Ureter (tissue), 1 donor: ENCODE data around the gene CIC. TPM values are rescaled to one million over a fixed set of nuclear protein-coding genes. Genes with fewer than 3 reads are reported as not detected.

ENCODE experiments used
- DNase-seq: peaks from one replicate; pipeline ENCODE4 v3.0.0-alpha.2; 2020; ENCODE audit warnings: low spot score
- total RNA-seq: library from RNA; stranded (reverse); gene quantifications from one replicate; pipeline ENCODE4 v1.2.4, GENCODE V29; 2023
- donor health status: DM: yes; HTN: yes; CAD: no.

The CIC gene
- total RNA-seq, 1 donor from 2014 or later: 83.4 TPM

DNA sequence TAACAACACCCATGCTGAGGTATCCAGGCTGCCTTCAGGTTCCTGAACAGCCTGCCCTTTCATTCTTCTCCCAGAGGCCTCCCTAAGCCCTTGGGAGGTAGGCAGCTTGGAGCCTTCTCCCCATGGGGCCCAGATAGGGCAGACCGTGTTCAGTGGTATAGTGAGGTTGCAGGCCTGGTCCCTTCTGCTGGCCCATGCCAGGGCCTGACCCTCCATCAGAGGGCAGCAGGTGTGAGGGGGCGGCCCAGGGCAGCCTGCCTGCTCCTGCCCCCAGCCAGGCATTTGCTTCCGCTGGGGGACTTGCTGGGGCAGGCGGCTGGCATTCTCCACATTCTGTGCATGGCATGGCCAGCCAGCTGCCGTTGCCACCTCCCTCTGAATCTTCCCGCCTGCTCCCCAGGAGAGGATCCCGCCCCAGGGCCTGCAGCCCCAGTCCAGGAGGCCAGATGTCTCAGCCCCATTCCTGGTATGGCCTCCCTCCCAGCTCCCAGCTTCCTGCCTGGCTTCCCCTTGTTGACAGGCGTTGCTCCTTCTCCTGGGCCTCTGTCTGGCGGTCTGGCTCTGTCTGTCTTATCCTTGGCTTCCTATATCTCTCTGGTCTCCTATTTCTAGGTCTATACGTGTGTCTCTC is 8.9 kb downstream of the CIC start:
- peak; percentile 52 for DNase-seq

DNA sequence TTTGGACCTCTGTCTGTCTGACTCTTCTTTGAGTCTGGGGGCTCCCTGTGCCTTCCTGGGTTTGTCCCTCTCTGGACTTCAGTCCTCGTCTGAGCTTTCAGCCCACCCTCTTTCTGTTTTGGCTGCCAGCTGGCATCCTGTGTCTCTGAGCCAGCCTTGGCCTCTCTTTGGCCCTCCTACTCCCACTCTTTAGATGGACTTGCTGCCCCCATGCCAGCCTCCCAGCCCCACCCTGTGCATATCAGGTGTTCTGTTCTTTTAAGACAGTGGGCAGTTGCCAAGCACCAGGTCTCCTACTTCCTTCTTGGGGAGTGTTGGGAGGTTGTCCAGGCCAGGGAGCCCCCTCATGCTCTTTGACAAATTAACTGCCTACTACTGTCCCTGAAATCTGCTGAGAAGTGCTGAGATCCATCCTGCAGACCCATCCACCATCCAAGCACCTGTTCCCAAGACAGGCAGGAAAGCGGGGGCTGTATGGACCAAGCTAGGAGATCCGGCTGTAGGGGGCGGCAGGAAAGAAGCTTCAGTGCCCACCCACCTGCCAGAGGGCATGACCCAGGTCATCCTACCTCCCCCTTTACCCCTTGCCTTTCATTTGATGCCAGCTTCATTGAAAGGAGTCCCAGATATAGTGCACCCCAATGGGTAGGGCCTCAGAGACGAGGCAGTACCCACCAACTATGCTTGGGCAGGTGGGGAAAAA is 9.6 kb downstream of the CIC start:
- peak; percentile 44 for DNase-seq

DNA sequence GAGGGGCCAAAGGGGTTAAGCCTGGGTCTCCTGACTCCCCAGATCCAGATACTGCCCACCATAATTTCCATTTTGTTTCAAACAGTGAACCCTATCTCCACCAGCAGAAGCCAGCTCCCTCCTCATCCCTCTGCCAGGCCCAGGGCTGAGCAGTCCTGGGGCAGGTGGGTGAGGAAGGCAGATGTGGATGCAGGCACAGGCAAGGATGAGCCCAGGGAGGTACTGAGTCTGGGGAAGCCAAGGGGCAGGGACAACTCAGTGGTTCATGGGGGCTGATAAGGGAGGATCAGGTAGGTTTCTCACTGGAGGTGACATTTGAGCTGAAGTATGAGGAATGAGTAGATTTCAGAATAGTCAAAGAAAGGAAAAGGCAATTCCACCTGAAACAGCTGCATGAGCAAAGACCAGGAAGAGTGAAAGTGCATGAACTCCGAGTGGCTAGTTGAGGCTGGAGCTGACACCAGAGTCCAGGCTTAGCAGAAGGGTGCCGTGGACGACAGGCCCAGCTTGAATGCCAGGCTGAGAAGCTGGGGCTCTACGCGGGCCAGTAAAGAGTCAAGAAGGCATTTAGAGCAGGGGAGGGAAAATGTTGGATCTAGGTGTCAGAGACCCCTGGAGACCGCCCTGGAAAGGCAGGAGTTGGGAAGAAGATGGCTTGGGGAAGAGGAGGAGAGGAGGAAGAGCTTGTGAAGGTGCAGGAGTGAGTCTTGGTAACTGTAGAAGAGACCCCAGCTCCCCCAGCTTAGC is 10.3 kb downstream of the CIC start:
- peak; percentile 44 for DNase-seq

DNA sequence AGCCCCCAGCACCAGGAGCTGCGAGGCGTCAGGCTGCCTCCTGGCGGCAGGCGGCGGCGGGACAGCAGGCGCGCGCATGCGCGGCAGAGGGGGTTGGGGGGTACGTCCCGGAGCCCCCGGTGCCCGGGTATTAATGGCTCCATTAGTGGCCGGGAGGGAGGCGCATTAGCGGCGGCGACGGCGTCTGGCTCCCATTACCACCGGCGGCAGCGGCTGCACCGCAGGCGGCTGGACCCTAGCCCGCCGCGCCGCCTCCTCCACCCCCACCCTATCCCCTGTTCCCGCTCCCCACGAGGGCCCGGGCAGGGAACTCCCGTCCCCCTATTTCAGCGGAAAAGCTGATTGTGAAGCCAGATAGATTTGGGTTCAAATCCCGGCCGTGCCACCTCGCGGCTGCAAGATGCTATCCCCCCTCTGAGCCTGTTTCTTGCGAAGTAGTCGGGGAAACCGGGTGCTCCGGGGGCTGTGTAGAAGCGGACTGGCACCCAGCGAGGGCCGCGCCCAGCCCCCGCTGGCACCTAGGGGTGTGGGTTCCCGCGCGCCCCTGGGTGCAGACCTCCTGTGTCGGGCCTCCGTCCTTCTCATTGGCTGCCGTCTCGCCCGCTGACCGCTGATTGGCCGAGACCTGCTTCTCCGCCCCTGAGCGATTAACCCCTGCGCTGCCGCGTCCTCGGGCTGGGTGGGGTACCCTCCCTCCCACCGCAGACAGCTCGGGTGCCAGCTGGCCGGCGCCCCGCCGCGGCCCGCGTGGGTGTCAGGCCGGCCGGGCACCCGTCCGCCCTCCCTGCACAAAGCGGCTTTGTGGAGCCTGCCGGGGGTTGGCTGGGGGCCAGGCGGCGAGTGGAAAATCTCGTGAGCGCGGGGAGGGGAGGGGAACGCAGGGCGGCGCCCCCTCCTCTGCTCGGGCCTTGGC is 11.1 kb downstream of the CIC start:
- DNase-seq: peak; percentile 94

DNA sequence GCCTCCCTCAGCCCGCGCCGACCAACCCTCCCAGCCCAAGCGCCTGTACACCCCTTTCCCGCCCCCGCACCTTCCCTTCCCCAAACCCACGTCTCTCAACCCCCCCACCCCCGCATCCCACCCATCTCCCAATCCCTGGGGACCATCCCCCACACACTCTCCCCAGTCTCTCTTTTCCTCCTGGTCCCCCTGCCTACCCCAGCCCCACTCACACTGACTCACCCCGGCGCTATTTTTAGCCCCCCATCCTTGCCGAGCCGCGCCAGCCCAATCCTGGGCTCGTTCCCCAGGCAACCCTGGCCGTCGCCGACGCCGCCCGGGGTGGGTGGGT is 11.7 kb downstream of the CIC start:
- no peak for DNase-seq

DNA sequence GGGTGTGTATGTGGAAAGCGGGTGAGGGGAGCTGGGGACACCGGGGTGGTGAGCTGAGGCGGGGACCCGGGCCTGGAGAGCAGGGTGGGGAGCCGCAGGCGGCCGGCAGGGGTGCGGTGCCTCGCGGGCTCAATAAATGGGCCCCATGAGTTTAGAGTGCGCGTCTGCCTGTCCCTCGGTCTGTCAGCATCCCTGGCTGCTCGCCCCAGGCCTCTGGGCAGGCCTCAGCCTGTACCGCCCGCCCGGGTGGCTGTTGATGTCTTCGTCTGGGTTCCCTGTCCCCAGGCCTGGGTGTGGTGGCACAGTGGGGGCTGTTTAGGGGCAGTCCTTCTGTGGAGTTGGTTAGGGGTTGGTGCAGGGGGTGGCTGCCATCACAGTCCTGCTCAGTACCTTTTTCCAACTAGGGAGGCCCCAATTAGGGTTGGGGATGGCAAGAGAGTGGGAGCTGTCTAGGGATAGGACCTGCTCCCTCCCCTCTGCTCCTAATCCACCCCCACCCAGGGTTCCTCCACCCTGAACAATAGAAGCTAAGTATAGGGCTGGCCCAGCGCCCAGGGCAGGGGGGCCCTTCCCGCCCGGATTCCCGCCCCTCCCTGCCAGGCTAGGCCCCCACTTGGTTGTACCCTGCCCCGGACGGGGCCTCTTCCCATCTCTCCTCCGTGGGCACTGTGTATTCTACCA is 12.2 kb downstream of the CIC start:
- peak; percentile 84 for DNase-seq

DNA sequence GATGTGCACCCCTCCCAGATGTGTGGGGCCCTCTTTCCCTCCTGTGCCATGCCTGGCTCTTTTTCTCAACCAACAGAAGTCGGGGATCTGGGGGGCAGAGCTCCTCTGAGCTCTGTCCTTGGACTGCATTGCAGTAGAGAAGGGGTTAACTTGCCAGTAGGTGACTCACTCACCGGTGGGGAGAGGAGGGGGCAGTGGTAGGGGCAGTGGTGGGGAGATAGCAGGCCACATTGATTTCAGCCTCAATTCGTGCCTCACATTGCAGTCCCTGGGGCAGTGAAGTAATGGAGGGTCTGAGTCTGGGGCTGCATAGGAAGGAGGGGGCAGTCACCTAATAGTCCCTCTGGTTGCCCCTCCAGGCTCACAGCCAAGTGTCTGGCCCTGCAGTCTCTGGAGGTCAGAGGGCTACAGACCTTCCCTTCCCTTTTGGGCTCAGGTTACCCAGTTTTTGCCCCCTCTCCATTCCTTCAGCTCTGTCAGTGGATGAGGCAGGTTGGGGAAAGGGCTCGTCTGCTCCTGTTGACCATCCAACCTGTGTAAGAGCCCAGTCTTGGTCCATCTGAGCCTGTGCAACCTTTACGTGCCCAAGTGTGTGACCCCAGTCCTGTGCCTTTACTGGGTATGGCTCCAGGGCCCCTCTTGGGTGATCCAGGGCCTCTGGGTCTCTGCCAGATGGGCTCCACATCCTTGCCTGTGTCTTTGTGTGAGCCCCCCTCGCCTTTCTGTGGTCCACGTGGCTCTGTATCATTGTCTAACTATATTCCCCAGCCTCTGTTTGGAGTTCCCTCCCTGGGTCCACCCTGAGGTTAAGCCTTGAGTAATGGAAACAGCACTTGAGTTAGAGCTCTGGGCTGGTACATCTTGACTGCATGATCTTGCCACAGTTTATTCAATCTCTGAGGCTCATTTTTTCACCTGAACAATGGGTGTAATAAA is 13.0 kb downstream of the CIC start:
- DNase-seq: peak; percentile 49

DNA sequence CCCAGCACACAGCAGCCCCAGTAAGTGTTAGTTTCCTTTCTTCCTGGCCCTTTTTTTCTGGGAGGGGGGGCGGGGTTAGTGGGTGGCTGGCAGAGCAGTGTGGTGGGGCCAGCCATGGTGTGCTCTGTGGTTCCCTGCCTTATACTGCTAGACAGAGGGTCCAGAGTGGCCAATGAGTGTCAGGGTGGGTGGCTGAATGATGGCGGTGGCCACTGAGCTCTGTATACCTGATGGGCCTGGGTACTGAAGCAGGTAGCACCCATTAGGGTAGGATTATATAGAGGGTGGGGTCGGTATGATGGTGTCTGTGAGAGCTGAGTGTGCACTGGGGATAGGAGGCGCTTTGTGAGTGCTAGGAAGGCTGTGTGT is 13.8 kb downstream of the CIC start:
- no peak for DNase-seq

DNA sequence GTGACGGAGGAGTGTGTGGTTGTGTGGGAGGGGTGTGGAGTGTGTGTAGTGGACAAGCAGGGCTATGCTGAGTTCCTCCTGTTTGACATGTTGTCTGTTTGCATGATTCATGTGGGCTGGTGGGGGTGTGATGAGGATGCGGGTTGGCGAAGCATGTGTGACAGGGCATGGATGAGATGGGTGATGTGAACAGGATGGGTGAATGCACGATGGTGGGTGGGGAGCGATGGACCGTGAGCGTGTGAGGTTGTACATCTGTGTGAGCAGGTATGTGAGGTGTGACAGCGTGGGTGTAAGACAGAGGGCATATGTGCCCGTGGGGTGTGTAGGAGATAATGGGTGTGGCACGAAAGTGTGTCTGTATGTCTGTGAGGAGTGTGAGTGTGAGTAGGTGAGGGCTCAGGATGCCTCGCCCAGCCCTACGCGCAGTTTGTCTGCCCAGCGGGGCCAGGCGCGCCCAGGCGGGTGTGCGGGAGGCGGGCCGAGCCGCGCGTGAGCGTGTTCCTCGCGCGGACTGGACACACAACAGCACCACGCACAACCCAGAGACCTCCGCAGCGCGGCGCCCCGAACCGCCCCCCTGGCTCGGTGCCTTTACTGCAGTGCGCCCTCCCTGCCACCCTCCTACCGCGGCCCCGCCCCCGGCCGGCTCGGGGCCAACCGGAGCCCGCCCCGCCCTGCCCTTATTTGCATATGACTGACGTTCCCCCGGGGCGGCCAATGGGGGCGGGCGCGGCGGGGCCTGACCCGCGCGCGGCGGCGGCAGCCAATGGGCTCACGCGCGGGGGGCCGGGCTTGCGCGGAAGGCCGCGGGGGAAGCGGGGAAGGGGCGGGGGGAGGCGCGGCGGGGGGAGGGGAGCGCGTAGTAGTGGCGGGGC is 14.4 kb downstream of the CIC start:
- peak; percentile 96 for DNase-seq

DNA sequence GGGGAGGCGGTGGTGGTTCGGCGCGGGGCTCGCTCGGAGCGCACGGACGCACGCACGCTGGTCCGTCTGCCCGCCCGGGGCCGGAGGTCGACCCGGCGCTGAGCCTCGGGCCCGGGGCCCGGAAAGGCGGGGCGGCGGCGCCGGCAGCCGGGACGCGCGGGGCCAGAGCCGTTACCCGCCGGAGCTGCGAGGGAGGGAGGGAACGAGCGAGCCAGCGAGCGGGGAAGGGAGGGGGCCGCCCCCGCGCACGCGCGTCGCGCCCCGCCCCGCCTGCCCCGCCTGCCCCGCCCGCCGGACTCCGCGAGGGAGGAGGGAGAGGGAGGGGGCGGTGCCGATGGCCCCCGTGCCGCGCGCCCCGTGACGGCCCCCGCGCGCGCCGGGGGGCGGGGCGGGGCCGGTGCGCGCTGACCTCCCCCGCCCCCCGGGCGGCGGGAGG is 15.0 kb downstream of the CIC start:
- DNase-seq: peak; percentile 84

DNA sequence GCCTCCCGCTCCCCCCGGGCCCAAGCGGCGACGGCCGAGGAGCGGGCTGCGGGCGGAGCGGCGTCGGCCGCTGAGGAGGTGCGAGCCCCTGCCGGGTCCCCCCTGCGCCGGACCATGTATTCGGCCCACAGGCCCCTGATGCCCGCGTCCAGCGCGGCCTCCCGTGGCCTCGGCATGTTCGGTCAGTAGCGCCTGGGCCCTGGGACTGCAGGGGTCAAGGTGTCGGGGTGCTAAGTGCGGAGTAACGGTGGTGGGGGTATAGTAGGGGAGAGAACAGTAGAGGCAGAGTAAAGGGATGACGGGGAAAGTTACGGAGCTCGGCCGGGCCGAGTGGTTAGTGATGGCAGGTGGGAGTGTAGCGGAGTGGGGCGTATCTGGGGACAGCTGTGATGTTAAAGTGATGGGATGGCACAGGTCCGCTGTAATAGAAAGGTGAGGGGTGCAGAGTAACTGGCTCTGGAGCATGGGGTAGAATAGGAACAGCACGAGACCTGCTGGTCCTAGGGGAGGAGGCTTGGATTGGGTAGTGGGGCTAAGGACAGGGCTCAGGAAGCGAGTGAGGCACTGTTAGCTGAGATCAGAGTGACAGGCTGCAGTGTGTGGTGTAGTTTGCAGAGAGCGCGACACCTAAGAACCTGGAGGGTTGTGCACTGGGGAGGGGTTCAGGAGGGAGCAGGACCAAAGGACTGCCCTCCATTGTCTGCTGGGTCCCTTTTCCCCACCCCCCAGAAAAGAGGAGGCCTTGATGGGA is 15.7 kb downstream of the CIC start:
- peak; percentile 65 for DNase-seq

DNA sequence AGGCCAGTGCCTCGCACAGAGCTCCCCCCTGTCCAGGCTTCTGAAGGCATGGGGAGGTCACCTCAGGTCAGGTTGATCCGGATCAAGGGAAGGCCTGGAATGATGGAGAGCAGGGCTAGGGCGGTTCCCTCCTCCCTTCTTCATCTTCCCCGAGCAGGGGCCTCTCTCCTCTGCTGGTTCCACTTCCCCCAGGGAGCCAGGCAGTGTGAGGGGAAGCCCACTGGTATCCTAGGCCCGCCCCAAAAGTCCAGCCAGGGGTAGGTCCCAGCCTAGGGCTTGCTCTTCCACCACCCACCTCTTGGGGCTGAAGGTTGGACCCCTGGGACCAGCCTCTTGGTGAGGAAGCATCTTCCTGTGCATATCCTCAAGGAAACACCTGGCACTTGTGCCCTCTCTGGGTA is 16.5 kb downstream of the CIC start:
- peak; percentile 47 for DNase-seq

DNA sequence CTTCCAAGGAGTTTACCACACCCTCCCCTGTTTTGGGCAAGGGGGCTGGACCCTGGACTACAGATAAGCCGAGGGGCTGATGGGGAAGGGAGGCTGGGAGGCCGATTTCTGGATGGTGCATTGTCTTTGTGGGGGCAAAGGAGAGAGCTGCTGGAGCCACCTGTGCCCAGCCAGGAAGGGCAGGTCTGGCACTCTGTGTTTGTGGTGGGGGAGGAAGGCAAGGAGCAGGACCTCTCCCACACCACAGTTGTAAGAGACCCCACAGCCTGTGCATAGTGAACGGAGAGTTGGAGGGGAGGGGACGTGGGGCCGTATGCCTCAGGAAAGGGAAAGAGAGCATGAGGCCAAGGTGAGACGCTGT is 16.9 kb downstream of the CIC start:
- DNase-seq: peak; percentile 48

DNA sequence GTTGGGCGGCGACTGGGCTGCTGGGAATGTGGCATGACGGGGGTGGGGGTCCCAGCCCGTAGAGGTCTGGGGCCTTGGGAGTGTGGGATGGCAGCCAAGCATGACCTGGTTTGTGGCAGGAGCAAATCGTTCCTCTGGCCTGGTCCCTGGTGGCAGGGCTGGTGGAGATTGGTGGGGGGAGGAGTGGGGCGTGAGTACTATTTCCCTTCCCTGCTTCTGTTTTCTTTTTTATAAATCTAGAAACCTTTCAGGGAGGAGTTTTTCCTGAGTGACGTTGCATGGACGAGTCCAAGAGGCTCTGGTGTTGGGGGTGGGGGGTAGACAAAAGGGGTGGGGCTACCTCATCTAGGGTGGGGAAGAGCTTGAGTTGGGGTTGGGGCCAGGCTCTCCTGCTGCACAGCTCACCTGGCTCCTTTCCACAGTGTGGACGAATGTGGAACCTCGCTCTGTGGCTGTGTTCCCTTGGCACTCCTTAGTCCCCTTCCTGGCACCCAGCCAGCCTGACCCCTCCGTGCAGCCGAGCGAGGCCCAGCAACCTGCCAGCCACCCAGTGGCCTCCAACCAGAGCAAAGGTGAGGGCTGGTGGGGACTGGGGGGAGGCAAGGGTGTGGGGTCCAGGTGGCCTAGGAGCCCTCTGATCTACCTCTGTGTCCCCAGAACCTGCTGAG is 17.4 kb downstream of the CIC start:
- peak; percentile 62 for DNase-seq

DNA sequence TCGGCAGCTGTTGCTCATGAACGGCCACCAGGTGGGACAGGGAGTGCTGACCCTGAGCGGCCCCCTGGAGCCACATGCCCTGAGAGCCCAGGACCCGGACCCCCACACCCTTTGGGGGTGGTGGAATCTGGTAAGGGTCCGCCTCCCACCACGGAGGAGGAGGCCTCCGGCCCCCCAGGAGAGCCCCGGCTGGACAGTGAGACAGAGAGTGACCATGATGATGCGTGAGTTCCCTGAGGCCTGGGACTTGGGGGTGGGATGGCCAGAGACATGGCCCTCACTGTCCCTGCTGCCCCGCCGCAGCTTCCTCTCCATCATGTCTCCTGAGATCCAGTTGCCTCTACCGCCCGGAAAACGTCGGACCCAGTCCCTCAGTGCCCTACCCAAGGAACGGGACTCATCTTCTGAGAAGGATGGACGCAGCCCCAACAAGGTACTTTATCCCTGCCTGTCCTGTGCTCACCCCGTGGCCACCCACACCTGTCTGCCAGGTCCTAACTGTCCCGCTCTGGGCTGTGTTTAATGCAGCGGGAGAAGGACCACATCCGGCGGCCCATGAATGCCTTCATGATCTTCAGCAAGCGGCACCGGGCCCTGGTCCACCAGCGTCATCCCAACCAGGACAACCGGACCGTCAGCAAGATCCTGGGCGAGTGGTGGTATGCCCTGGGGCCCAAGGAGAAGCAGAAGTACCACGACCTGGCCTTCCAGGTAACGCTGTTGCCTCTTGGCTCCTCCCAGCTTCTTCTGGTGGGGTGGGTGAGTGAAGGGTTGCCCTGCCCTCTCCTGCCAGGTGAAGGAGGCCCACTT is 18.2 kb downstream of the CIC start:
- DNase-seq: peak; percentile 50

DNA sequence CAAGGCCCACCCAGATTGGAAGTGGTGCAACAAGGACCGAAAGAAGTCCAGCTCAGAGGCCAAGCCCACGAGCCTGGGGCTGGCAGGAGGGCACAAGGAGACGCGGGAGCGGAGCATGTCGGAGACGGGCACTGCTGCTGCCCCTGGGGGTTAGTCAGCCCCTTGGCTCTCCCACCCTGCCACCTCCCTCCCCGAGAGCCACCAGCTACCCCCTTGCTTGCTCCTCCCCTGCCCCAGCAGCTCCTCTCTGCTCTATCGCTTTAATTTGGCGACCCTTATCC is 18.7 kb downstream of the CIC start:
- DNase-seq: peak; percentile 46

DNA sequence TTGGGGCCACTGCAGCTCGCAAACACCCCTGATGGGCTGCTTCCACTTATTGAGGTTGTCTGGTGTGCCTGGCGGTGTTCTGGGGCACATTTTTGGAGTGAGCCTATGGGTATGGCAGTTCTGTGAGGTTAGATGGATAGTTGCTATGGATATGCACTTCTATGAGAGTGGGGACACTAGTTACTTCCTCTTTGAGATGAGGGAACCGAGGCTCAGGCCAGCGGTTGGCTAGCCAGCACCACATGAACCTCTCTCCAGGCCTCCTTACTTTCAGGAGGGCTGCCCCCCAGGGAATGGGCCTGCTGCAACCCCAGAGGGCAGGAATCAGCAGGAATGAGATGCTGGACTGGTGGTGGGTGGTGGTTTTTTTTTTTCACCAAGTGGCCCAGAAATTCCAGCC is 19.3 kb downstream of the CIC start:
- DNase-seq: no peak
